Stimulated activated CD4-positive, alpha-beta T cell treated with anti-CD3 and anti-CD28 coated beads, Interleukin-4, amount 100 ng/mL, for 24 hours (primary cell): ENCODE measurements around the gene CCDC15.
"Not testable (repeated sequence)": the region's sequence is repeated elsewhere in the genome, so short reads cannot be mapped to it uniquely, and the experiment has no call there.

Experiments
- DNase-seq: peaks from one replicate; pipeline ENCODE4 v3.0.0-alpha.2; 2020

CCDC15 gene

DNA sequence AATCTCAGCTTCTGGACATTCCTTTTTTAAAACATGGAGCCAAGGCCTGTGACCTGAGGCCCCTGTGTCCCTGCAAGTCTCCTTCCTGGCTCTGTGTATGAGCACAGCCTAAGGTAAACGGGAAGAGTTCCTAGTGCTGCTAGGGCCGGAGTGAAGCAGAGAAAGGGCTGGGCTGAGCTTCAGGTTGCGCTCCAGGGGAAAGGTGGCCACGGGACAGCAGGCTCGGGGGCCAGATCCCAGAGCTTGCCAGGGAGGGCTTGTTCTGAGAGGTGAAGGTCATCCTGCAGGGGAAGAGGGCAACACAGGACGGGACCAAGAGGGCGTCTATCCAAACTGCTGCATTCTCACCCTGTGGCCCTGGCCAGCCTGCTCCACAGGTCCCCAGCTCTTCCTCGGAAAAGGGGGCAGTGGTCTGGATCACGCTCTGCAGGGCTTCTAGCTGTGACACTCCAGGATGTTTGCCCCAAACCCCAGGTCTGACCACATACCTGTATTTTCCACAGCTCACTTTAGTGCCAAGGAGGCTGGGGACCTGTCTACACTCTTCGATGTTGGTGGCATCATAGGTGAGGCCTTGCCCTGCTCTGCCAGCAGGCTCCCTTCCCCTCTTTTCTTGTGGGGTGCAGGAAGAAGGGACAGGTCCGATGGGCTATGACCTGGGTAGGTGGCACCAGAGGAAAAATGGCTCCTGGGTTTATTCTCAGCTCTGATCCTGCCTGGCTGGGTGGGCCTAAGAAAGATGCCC is 129.5 kb downstream of the CCDC15 start:
- DNase-seq, result no peak

DNA sequence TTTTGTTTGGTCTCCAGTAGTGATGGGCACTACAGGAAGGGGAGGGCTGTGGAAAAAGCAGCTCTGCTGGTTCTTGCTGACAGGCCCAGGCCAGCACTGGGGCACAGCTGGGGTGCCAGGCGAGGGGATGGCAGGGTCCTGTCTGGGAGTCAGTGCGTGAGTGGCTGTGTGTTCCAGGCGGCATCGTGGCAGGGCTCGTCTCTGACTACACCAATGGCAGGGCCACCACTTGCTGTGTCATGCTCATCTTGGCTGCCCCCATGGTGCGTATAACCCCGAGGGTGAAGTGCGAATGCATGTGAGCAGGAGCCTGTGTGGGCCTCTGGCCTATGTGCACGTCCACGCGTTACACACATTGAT is 130.0 kb downstream of the CCDC15 start:
- DNase-seq, result no peak

DNA sequence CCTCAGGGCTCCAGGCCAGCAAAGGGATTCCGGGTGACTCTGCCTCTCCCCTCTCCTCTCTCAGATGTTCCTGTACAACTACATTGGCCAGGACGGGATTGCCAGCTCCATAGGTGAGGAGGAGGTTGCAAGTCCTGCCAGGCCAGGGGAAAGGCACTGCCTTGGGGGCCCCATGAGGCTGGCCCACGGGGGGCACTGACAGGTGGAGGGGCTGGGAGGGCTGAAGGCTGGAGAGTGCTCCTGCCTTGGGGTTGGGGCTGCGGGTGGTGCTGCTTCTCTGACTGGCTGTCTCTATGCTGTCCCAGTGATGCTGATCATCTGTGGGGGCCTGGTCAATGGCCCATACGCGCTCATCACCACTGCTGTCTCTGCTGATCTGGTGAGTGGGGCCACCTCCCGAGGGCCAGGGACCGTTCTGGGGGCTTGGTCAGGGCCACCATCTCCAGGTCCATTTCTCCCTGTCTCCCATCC is 130.8 kb downstream of the CCDC15 start:
- no peak for DNase-seq

DNA sequence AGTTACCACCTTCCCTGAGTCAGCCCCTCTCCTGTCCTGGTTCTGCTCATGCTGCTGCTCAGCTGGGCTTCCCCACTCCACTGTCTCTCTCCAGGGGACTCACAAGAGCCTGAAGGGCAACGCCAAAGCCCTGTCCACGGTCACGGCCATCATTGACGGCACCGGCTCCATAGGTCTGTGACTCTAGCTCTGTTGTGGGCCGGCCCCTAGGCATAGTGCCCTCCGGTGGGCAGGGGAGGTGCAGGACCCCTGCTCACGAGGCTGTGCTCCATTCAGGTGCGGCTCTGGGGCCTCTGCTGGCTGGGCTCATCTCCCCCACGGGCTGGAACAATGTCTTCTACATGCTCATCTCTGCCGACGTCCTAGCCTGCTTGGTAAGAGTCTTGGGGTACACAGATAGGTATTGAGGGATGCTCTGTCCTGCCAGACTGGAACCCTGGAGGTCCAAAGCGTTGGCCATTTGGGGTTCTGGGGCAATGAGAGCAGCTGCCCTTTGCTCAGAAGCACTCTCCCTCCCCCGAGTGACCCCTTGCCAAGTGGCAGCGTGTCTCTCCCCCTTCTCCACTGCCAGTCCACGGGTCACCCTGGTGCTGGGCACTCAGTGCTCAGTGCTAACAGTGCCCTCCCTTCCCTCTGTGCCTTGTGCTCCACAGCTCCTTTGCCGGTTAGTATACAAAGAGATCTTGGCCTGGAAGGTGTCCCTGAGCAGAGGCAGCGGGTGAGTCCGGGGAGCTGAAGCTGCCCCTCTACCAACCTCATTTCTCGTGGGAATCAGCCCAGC is 131.5 kb downstream of the CCDC15 start:
- no peak for DNase-seq

DNA sequence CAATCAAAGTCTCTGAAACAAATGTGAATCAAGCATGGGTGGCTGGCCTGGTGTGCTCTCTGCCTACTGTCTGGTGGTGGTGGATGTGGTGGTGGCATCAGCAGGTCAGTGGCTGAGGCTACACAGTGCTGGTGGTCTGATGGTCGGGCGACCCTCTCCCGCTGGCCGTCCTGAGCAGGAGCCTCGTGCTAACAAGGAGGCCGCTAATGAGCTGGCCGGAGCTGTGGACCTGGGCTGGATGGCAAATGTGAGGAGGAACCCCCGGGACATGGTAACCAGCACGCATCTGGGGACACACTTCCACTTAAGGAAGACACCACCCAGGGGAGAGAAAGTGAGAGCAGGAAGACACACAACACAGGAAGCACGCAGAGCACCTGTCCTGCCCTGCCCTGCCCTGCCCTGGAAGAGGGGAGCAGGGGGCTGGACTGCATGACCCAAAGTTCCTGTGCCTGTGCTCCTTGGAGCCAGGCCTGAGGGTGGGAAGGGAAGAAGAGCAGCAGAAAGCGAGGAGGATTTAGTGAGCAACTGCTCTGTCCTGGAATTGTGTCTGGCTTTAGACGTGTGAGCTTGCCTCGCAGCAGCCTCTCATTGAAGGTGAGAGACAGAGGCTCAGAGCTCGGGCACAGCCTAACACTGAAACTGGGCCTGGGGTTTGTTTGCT is 132.8 kb downstream of the CCDC15 start:
- no peak for DNase-seq

DNA sequence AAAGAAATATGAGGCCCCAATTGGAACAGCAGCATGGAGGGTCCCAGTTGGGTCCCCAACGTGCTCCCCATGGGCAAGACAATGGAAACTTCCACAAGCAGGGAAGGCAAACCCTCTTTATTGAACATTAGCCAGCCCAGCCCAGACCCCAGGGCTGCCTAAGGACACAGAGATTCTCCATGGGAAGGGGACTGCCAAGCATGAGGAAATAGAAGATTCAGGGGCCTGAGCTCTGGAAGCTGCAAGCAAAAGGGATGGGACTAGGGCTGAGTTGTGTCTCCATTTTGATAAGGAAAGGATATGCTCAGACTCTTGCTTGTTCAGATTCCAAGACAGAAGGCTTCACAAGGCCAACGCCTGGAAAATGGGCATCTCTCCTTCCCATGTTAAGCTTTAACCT is 134.1 kb downstream of the CCDC15 start:
- no peak for DNase-seq

DNA sequence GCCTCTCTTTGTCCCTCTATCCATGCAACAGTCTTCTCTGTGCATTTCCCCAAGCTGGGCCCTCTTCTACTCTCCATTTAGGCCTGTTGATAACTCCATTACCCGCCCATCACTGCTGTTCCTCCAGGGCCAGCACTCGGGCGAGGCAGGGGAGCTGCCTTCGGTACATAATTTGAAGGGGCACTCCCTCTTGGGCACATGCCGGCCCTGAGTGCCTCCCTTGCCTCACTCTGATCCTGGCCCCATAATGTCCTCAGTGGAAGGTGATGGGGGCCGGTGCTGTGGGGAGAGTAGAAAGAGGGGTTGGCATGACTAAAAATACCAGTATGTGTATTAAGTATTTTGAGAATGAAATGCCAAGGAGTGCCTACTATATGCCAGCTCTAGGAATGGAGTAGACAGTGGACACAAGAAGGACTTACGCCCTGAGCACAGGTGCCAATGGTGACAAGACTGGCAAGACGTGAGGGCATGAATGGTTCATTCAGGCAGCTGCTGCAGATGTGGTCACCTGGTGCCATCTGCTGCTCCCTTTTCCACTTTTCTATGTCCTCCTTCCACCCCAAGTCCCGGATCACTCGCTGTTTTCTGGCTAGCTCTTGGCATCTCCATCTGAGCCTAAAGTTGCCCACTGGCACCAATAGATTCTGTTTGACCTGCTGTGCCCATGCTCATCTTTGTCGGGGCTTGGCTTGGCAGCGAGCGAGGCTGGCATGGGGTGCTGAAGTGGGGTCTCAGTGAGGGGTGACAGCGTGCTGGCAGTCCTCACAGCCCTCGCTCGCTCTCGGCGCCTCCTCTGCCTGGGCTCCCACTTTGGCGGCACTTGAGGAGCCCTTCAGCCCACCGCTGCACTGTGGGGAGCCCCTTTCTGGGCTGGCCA is 134.8 kb downstream of the CCDC15 start:
- no peak for DNase-seq

DNA sequence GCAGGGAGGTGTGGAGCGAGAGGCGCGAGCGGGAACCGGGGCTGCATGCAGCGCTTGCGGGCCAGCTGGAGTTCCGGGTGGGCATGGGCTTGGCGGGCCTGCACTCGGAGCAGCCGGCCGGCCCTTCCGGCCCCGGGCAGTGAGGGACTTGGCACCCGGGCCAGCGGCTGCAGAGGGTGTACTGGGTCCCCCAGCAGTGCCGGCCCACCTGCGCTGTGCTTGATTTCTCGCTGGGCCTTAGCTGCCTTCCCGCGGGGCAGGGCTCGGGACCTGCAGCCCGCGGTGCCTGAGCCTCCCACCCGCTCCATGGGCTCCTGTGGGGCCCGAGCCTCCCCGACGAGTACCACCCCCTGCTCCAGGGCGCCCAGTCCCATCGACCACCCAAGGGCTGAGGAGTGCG is 135.5 kb downstream of the CCDC15 start:
- not testable (repeated sequence) for DNase-seq

DNA sequence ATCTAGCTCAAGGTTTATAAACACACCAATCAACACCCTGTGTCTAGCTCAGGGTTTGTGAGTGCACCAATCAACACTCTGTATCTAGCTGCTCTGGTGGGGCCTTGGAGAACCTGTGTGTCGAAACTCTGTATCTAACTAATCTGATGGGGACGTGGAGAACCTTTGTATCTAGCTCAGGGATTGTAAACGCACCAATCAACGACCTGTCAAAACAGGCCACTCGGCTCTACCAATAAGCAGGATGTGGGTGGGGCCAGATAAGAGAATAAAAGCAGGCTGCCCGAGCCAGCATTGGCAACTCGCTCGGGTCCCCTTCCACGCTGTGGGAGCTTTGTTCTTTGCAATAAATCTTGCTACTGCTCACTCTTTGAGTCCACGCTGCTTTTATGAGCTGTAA is 136.1 kb downstream of the CCDC15 start:
- not testable (repeated sequence) for DNase-seq

DNA sequence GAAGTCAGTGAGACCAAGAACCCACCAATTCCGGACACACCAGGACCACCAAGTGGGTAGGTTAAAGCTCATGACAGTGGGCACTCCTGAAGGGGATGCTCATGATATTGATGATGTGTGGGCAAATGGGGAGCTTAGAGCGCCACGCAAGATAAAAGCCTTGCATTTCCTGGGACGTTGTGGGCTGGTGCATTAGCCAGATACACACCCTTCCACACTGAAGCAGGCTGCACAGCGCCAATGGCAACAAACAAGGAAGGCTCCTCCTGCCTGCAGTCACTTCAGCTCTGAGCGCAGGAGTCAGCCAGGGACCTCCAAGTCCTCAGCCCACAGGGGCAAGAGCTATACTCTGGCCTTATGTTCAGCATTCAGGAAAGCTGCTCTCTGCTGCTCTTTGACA is 136.8 kb downstream of the CCDC15 start:
- DNase-seq, result no peak
